HG03280 (cell line): Measurements from ENCODE around the gene IL1RL1.
"Not testable (repeated sequence)": the region's sequence is repeated elsewhere in the genome, so short reads cannot be mapped to it uniquely, and the experiment has no call there.

ENCODE experiments used
- ATAC-seq: cut with Tn5 transposase; IDR thresholded peaks from one replicate; pipeline ENCODE4 v1.9.1; 2021; ENCODE audit warnings: mild to moderate bottlenecking, moderate library complexity; ENCODE audit not compliant: unreplicated experiment

IL1RL1 gene

GRCh38 chr2:102291319-102292075, 19.9 kb upstream of the IL1RL1 start:
- no peak for ATAC-seq

GRCh38 chr2:102294802-102295489, 16.4 kb upstream of the IL1RL1 start:
- ATAC-seq, result no peak

GRCh38 chr2:102295566-102295965, 15.8 kb upstream of the IL1RL1 start:
- ATAC-seq, result no peak

GRCh38 chr2:102296449-102296848, 14.9 kb upstream of the IL1RL1 start:
- no peak for ATAC-seq

GRCh38 chr2:102297891-102298290, 13.5 kb upstream of the IL1RL1 start:
- ATAC-seq, result no peak

GRCh38 chr2:102301867-102302362, 9.4 kb upstream of the IL1RL1 start:
- no peak for ATAC-seq

- ATAC-seq, result no peak
Observed at GRCh38 chr2:102302458-102302857, 8.9 kb upstream of the IL1RL1 start.

GRCh38 chr2:102303589-102303988, 7.8 kb upstream of the IL1RL1 start:
- ATAC-seq, result no peak

GRCh38 chr2:102304268-102304667, 7.1 kb upstream of the IL1RL1 start:
- ATAC-seq, result no peak

GRCh38 chr2:102304711-102305611, 6.4 kb upstream of the IL1RL1 start:
- no peak for ATAC-seq

GRCh38 chr2:102306125-102306524, 5.2 kb upstream of the IL1RL1 start:
- ATAC-seq, result no peak

GRCh38 chr2:102313025-102313424, 1.7 kb downstream of the IL1RL1 start:
- ATAC-seq, result no peak

- ATAC-seq, result no peak
Observed at GRCh38 chr2:102313471-102313870, 2.1 kb downstream of the IL1RL1 start.

GRCh38 chr2:102313950-102314349, 2.6 kb downstream of the IL1RL1 start:
- ATAC-seq, result no peak

GRCh38 chr2:102315921-102316320, 4.6 kb downstream of the IL1RL1 start:
- no peak for ATAC-seq

GRCh38 chr2:102317715-102318114, 6.4 kb downstream of the IL1RL1 start:
- no peak for ATAC-seq

- no peak for ATAC-seq
Observed at GRCh38 chr2:102318437-102318836, 7.1 kb downstream of the IL1RL1 start.

- ATAC-seq, result no peak
Observed at GRCh38 chr2:102321941-102322719, 10.8 kb downstream of the IL1RL1 start.

- not testable (repeated sequence) for ATAC-seq
Observed at GRCh38 chr2:102324914-102325313, 13.6 kb downstream of the IL1RL1 start.

- ATAC-seq, result no peak
Observed at GRCh38 chr2:102331311-102331980, 20.1 kb downstream of the IL1RL1 start.
